Skeletal muscle tissue (tissue), 4 donors: Measurements from ENCODE around the gene SPON1. TPM values are rescaled to one million over a fixed set of nuclear protein-coding genes. Genes with fewer than 3 reads are reported as not detected.

ENCODE experiments used
- H3K27ac ChIP-seq: one replicate; pipeline ENCODE4 v1.7.0; 2013; ENCODE audit warnings: mild to moderate bottlenecking, low read depth, low read length, inconsistent platforms
- H3K27me3 ChIP-seq, 3 donors: one replicate each; pipeline ENCODE4 v1.7.0; 2013; ENCODE audit warnings: low read length in 3 of 3; ENCODE audit not compliant: control insufficient read depth in 3 of 3, insufficient read depth in 3 of 3
- H3K36me3 ChIP-seq, 3 donors: one replicate each; pipeline ENCODE4 v1.7.0; 2013; ENCODE audit warnings: low read length in 3 of 3; ENCODE audit not compliant: control insufficient read depth in 3 of 3, insufficient read depth in 3 of 3
- H3K4me1 ChIP-seq, 3 donors: one replicate each; pipeline ENCODE4 v1.7.0; 2013; ENCODE audit warnings: low read length in 3 of 3, mild to moderate bottlenecking in 3 of 3; ENCODE audit not compliant: control insufficient read depth in 3 of 3, insufficient read depth in 3 of 3
- H3K4me3 ChIP-seq, 3 donors: one replicate each; pipeline ENCODE4 v1.7.0; 2013; ENCODE audit warnings: low read length in 3 of 3
- H3K9ac ChIP-seq, 3 donors: one replicate each; pipeline ENCODE4 v1.7.0; 2013; ENCODE audit warnings: low read length in 3 of 3, mild to moderate bottlenecking in 3 of 3, moderate library complexity in 2 of 3, low read depth in 1 of 3
- H3K9me3 ChIP-seq, 3 donors: one replicate each; pipeline ENCODE4 v1.7.0; 2013; ENCODE audit warnings: low read length in 3 of 3; ENCODE audit not compliant: control insufficient read depth in 3 of 3
- total RNA-seq: library from RNA; depleted of rRNA; stranded (reverse); fragments of >200 nt; gene quantifications from one replicate; pipeline ENCODE4 v1.2.3, GENCODE V29; 2014
- donor health status: Osteomylitis.

SPON1 gene
- total RNA-seq, 1 donor from 2014 or later: 20.4 TPM

- Histone ChIP-seq H3K4me1 (no peaks in the 10 kb centered on the region), H3K27ac (no peak overlapping the region), H3K9me3 (no peaks in the 10 kb centered on the region), H3K9ac (no peak overlapping the region), H3K4me3 (no peak overlapping the region), H3K36me3 (no peaks in the 10 kb centered on the region), H3K27me3 (no peaks in the 10 kb centered on the region)
Measured at GRCh38 chr11:14185461-14185860, 222.9 kb downstream of the SPON1 start.

GRCh38 chr11:14186046-14186775 is 223.7 kb downstream of the SPON1 start:
- Histone ChIP-seq H3K4me3 (no peak overlapping the region), H3K9ac (no peak overlapping the region), H3K4me1 (peaks cover 0 to 3% (median 0%) of the 10 kb centered on the region in 3 donors), H3K27ac (no peak overlapping the region), H3K27me3 (no peaks in the 10 kb centered on the region), H3K36me3 (no peaks in the 10 kb centered on the region), H3K9me3 (no peaks in the 10 kb centered on the region)

GRCh38 chr11:14189874-14190273 is 227.4 kb downstream of the SPON1 start:
- H3K4me1 ChIP-seq: peaks cover 0 to 3% (median 0%) of the 10 kb centered on the region in 3 donors
- no peak overlapping the region for H3K27ac ChIP-seq
- H3K4me3 ChIP-seq: no peak overlapping the region
- H3K36me3 ChIP-seq: no peaks in the 10 kb centered on the region
- H3K9ac ChIP-seq: no peak overlapping the region
- no peaks in the 10 kb centered on the region for H3K9me3 ChIP-seq
- no peaks in the 10 kb centered on the region for H3K27me3 ChIP-seq

GRCh38 chr11:14190992-14191778 is 228.7 kb downstream of the SPON1 start:
- no peaks in the 10 kb centered on the region for H3K27me3 ChIP-seq
- H3K4me3 ChIP-seq: no peak overlapping the region
- no peaks in the 10 kb centered on the region for H3K36me3 ChIP-seq

GRCh38 chr11:14193644-14194043 is 231.1 kb downstream of the SPON1 start:
- Histone ChIP-seq H3K4me1 (peaks cover 0 to 7% (median 0%) of the 10 kb centered on the region in 3 donors), H3K27ac (no peak overlapping the region), H3K36me3 (no peaks in the 10 kb centered on the region), H3K4me3 (no peak overlapping the region), H3K27me3 (no peaks in the 10 kb centered on the region), H3K9ac (no peak overlapping the region), H3K9me3 (no peaks in the 10 kb centered on the region)

More at GRCh38 chr11:14190992-14191778, 228.7 kb downstream of the SPON1 start:
- no peaks in the 10 kb centered on the region for H3K9me3 ChIP-seq
- H3K27ac ChIP-seq: peak overlapping the region; percentile 7
- no peak overlapping the region for H3K9ac ChIP-seq
- H3K4me1 ChIP-seq: peaks cover 0 to 7% (median 0%) of the 10 kb centered on the region in 3 donors

- no peaks in the 10 kb centered on the region for H3K9me3 ChIP-seq
- H3K27me3 ChIP-seq: no peaks in the 10 kb centered on the region
- H3K4me1 ChIP-seq: no peaks in the 10 kb centered on the region
- H3K27ac ChIP-seq: no peak overlapping the region
- H3K36me3 ChIP-seq: no peaks in the 10 kb centered on the region
- no peak overlapping the region for H3K9ac ChIP-seq
- no peak overlapping the region for H3K4me3 ChIP-seq
Measured at GRCh38 chr11:14202251-14203196, 240.0 kb downstream of the SPON1 start.

GRCh38 chr11:14203321-14203720 is 240.8 kb downstream of the SPON1 start:
- H3K9ac ChIP-seq: no peak overlapping the region
- no peak overlapping the region for H3K4me3 ChIP-seq
- H3K36me3 ChIP-seq: no peaks in the 10 kb centered on the region
- no peaks in the 10 kb centered on the region for H3K9me3 ChIP-seq
- H3K27ac ChIP-seq: no peak overlapping the region
- no peaks in the 10 kb centered on the region for H3K27me3 ChIP-seq
- no peaks in the 10 kb centered on the region for H3K4me1 ChIP-seq

GRCh38 chr11:14212986-14213385 is 250.5 kb downstream of the SPON1 start:
- H3K36me3 ChIP-seq: no peaks in the 10 kb centered on the region
- H3K27me3 ChIP-seq: no peaks in the 10 kb centered on the region
- H3K4me3 ChIP-seq: no peak overlapping the region
- no peaks in the 10 kb centered on the region for H3K9me3 ChIP-seq
- no peaks in the 10 kb centered on the region for H3K4me1 ChIP-seq
- no peak overlapping the region for H3K9ac ChIP-seq
- no peak overlapping the region for H3K27ac ChIP-seq

GRCh38 chr11:14218728-14219127 is 256.2 kb downstream of the SPON1 start:
- Histone ChIP-seq H3K27me3 (no peaks in the 10 kb centered on the region), H3K36me3 (no peaks in the 10 kb centered on the region), H3K9me3 (no peaks in the 10 kb centered on the region), H3K9ac (no peak overlapping the region), H3K27ac (no peak overlapping the region), H3K4me3 (no peak overlapping the region), H3K4me1 (no peaks in the 10 kb centered on the region)
